Left renal pelvis (tissue), 4 donors: Measurements from ENCODE around the gene KIF26A. TPM values are rescaled to one million over a fixed set of nuclear protein-coding genes. Genes with fewer than 3 reads are reported as not detected.

ENCODE experiments used
- DNase-seq, 4 donors: peaks; one replicate each; pipeline ENCODE4 v3.0.0-alpha.2; 2013; ENCODE audit warnings: low read depth in 4 of 4, low spot score in 3 of 4
- polyA plus RNA-seq, 4 donors: library from polyadenylated mRNA; unstranded; fragments of 120-200 nt; gene quantifications; one replicate each; pipeline ENCODE4 v1.2.1, GENCODE V29; 2013; ENCODE audit not compliant: insufficient read length in 4 of 4

The KIF26A gene
- polyA plus RNA-seq, 4 donors, result 3.3 to 13.9 (median 9.8) TPM

DNA sequence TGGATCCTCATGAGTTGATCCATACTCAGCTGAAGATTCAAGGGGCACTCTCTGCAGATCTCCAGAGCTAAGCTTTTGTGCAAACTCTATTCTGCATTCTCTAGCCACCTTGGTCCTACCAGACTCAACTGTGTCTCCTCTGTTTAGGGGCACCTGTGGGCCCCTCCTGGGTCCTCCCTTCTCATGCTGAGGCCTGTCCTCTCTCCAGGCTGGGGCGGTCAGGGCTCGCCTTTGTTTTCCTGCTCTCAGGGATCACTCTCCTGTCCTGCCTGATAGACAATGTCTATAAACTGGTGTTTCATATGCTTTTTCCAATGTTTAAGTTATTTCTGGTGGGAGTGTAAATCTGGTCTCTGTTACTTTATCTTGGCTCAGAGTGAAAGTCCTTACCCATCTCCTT, 11.6 kb upstream of the KIF26A start:
- DNase-seq, result no peak

DNA sequence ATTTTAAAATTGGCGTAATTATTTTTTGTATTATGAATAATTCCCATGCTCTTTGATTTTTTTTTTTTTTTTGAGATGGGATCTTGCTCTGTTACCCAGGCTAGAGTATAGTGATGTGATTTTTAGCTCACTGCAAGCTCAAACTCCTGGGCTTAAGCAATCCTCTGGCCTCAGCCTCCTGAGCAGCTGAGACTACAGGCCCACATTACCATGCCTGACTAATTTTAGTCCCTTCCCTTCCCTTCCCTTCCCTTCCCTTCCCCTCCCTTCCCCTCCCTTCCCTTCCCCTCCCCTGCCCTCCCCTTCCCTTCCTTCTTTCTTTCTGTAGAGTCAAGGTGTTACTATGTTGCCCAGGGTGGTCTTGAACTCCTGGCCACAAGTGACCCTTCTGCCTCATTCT, 9.4 kb upstream of the KIF26A start:
- DNase-seq, result no peak

DNA sequence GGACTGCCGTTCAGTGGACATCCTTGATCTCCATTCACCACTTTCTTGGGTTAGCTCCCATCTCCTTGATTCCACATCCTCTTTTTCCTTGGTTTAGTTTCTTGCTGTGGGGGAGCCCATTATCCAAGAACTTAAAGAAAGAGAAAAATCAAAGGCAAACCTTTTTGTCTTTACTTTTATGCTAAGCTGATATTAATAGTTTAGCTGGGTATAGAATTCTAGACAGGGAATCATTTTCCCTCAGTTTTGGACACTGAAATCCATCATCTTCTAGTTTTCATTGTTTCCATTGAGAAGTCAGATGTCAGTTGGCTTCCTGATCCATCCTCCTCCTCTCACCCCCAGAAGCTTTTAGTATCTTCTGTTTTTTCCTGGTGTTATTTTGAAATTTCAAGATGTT, 8.8 kb upstream of the KIF26A start:
- no peak for DNase-seq

DNA sequence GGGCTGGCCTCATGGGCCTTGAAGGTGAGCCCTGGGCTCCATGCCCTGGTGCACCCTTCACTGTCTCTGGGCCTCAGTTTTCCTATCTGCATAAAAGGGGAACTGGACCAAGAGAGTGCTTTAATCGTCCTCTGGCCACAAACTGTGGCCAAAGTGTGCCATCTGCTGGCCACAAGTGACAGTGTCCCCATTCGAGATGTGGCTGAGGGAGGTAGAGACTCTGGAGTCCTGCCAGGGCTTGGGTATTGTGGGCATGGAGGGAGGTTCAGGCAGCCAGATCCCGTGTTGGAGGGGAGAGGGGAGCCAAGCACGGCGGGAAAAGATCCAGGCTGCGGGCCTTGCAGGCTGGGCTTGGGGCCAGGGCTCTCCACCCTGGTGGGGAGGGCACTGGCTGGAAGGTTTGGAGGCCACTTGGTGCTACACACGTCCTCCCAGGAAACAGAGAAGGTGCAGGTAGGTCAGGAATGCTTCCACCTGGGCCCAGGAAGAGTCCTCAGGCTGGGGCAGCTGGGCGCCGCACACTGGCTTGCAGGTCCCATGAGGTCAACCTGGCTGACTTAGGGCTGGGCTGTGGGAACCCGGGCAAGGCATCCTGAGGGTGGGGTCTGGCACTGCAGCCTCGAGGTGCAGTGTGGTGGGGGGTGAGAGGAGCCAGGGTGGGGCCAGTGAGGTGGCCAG, 7.3 kb upstream of the KIF26A start:
- DNase-seq, result no peak

DNA sequence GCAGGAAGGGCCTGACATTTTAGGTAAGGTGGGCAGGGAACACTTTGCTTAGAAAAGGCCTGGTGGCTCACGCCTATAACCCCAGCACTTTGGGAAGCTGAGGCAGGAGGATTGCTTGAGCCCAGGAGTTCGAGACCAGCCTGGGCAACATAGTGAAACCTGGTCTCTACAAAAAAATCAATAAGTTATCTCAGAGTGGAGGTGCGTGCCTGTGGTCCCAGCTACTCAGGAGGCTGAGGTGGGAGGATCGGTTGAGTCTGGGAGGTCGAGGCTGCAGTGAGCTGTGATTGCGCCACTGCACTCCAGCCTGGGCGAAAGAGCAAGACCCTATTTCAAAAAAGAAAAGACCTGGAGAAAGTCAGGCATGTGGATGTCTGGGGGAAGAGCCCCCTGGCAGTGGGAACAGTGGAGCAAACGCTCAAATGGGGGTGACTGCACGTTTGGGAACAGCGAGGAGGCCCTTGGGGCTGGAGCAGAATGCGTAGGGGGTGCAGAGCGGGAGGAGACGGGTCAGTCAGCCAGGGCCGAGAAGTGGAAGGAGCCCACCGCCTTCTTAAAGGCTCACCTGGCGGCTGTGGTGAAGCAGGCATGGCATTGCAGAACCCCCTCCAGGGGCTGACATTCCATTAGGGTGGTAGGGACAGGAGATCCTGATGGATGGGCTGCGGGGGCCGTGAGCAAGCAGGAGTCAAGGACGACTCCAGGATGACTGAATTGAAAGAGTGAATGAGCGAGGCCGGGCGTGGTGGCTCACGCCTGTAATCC, 6.2 kb upstream of the KIF26A start:
- DNase-seq, result no peak

DNA sequence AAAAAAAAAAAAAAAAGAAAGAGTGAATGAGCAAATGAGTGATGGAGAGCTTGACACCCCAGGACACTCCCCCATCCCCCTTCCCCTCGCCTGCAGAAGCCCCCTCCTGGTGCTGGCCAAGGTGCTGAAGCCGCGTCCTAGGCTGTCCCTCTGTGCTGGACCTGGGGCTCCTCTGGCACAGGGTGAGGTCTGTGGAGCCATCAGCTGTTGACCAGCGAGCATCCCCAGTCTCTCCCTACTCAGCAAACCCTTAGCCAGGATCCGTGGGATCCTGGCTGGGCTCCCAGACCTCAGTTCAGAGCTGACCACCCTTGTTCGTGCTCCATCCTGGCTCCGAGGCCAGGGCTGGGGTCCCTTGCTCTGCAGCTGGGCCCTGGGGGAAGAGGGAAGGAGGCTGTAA, 5.4 kb upstream of the KIF26A start:
- DNase-seq, result no peak

DNA sequence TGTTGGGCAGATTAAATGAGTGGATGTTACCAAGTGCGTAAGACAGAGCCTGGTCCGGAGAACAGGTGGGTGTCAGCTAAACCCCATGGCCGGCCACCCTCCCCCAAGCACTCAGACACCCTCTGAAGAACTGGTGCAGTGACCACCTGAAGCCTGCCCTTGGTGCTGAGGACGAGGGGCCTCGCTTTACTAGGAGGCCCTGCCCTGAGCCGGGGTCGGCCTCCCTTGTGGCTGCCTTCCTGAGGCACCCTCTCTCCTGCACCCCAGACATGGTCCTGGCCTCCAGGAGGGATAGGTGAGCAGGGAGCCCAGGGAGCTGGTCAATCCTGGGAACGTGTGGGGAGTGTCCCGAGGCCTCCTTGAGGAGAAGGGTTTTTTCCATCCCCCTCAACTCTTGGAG, 4.9 kb upstream of the KIF26A start:
- DNase-seq, result no peak

DNA sequence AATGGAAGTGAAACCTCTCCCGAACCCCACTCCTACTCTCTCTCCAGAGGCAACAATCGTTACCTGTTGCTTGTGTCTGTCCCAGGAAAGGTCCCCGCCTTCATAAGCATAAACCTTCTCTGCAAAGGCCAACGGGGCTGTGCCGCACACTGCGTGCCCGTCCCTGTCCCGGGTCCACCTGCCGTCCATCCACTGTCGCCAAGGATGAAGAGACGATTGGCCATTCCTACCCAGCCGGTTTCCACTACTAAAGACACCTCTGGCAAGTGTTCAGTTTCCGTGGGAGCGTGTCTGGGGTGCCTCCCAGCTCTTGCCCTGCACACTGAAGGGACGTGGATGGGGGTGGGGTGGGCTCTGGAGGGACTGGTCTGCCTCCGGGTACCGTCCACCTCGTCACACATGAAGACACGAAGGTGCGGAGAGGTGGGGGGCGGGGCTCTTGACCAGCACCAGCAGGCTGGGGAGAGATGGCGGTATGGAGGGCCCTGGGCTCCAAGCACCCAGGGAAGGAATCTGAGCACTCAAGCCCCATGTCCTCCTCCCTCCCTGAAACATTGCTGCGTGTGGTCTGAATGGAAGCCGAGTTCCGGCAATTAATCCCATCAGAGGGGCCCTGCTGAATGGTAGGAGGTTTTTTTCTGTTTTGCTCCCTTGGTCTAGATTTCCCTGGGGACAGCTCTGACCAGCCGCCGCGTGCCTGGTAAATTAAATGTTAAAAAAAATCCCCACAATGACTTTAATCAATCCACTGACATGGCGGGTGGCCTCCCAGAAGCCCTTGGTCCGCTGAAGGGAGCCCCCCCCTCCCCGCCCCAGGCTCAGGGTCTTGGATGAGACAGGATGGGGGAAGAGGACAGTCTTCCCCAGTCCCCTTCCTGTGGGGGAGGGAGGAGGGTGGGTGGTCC, 4.1 kb upstream of the KIF26A start:
- DNase-seq, result no peak

DNA sequence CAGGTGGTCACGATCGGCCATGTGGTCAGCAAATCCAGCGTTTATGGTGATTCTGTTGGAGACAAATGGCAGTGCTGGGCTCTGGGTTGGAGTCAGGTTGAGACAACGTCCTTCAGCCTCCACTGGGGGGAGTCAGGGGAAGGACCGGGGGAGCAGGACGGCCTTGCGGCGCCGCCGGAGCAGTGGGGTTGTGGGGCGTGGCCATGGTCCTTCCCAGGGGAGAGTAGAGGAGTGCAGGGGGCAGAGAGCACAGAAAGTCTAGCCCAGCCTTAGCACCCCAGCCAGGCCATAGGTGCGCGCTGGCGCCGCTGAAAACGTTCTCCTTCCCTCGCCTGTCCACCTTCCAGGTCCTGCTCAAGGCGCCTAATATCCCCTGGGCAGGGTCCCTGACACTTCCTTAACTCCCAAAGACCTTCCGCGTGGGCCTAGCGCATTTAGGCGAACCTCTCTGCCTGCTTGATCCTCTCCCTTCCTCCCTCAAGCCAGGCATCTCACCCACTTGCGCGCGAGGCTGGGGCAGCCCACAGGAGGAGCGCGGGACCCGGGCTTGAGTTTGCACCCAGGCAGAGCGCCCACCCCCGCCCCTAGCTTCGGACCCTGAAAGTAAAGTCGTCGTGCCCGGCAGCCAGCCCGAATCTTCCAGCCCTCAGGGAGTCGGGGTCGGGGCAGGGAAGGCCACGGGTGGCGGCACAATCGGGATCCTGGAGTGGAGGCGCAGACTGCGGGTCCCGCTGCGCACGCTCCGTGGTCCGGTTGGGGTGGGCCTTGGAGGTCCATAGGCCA, 3.1 kb upstream of the KIF26A start:
- no peak for DNase-seq

DNA sequence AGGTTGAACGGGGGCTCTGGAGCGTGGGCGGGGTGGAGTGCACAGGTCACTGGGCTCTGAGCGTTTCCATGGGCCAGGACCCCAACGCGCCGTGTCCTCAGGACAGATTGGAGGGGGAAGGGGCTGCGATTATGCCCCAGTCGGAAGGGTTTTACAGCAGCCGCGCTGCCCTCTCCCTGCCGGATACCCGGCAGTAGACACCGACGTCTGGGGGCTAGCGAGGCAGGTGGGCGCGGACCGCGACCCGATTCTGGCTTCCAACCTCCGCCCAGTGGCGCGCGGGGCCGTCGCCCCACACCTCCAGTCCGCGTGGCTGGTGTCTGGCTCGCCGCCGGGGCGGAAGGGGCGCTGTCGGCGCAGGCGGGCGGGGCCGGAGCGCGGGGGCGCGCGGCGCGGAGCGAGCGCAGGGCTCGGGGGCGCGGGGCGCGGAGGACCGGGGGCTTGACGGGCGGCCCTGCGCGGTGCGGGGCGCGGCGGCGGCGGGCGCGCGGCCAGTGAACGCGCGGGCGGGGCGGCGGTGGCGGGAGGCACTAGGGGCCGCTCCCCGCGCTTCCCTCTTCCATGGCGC, 2.4 kb upstream of the KIF26A start:
- no peak for DNase-seq

DNA sequence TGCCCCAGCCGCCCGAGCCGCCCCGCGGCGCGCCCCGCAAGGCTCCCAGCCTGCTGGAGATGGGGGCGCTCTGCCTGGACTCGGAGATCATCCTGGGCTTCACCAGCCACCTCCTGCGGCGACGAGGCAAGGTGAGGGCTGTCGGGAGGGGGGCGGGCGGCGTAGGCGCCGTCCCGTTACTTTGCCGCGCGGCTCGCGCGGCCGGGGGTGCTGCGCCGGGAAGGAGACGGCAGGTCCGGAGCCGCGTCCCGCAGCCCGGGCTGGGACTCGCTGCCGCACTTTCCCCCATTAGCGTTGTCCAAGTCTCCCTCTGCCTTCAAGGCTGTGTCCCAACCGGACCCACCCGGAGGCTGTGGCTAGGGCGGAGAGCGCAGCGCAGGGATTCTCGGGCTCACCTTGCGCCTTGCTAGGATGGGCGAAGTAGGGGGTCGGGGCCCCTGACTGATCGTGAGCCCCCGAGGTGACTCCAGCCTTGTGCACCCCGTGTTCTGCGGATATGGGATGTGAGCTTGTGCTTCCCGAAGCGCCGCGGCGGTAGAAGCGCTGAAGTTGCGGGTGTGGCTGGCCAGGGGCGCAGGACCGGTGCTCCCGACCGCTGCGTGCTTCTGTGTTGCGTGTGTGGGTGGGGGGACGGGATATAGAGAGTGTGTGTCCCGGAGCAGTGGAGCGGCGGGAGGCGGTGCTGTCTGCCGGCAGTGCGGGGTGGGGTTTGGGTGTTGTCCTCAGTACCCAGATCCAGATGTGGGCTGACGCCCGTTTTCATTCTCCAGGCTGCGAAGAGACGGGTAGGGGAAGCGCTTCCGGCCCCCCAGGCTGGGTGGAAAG, 1.7 kb upstream of the KIF26A start:
- no peak for DNase-seq

DNA sequence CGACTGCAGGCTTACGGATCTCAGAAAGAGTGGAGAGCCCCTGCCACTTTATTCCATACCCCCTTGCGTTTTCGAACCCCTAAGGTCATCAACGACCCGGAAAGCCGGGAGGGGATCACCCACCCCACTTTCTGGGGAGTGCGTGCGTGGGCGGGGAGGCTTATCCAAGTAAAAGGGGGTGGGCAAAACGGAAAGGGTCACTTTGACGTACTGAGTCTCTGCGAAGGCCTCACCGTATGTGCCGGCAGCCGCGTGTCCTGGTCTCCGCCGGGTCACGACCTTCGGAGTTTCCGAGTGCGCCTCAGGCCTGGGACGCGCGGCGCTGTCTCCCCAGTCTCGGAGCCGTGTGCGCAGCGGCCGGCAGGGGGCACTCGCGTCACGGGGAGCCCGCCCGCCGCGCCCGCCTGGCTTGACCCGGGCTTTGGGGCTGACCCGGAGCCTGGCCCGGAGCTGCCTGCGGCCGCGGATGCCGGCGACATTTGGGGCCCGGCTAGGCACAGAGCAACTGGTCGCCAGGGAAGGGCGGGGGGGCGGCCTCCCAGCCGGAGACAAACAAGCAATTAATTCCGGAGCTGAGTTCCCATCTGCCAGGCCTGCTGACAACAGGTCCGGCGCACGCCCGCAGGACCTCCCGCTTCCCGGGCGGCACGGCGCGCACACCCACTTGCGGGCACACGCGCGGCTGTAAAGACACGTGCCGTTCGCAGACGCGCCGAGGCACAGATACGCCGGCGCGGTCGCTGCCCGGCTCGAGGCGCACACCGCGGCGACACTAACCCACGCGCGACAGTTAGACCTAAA, 890 bp upstream of the KIF26A start:
- no peak for DNase-seq

DNA sequence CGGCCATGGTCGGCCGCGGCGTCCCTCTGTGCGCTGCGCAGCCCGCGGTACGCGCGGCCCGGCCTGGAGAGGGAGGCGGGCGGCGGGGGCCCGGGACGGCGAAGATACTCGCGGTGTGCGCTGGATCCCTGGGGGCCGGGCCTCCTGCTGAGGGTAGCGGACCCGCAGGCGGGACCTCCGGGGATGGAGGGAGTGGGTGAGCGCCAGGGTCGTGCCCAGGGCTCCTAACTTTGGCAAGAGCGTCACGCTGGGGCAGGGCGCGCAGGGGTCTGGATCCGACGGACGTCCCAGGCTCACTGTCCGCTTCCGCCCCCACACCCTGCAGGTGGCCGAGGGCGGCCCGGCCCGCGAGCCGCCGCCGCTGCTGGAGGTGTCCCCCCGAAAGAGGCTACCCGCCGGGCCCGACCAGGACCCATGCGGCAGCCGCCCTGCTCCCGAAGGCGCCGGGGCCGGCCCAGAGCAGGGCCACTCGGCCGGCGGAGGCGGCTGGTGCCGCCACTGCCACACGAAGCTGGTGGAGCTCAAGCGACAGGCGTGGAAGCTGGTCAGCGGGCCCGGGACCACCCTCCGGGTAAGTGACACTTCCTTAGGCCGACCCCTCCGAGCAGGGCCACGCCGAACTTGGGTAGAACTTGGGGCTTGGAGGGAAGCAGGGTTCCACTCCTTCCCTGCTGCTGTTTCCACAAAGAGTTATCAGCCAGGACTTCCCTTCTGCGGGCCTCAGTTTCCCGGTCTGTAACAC, 502 bp downstream of the KIF26A start:
- DNase-seq, result no peak

DNA sequence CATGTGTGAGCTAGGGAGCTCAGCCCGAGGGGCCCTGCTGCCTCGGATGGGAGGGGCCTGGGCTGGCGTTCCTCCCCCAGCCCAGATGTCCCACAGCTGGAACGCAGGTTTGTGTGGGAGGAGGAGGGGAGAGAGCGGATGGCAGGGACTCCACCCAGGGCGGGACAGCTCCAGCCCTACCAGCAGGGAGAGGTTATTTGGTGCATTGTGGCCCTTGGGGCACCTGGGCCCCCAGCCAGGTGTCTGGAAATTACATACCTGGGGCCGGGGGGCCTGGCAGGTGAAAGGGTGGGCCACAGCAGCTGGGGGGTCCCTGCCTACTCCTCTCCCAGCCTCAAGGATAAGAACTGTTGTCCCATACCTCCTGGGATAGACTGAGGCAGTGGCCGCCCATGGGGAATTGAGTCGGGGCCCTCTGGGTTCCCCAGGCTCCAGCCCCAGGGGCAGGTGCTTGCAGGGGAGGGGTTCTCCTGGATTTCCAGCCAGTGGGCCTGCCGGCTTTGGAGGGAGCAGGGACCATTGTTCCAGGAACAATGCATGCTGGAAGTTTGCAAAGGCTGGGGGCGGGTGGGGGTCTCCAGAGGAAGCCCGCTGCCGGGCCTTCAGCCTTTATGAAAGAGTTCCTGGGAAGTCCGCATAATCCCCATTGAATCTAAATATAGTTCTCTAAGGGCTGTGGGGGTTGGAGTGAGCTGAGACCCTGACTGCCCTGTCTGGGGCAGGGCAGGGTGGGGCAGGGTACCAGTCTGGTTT, 1.2 kb downstream of the KIF26A start:
- no peak for DNase-seq

DNA sequence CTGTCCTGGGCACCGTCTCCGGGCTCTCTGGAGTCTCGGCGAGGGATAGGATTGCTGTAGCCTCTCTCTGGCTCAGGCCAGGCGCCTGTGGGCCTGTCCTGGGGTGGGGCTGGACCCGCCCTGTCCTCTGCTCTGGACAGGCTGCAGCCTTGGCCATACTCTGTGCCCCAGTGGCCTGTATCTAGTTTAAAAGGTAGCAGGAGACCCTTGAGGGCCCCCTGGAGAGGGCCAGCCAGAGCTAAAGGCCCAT, 1.8 kb downstream of the KIF26A start:
- no peak for DNase-seq

DNA sequence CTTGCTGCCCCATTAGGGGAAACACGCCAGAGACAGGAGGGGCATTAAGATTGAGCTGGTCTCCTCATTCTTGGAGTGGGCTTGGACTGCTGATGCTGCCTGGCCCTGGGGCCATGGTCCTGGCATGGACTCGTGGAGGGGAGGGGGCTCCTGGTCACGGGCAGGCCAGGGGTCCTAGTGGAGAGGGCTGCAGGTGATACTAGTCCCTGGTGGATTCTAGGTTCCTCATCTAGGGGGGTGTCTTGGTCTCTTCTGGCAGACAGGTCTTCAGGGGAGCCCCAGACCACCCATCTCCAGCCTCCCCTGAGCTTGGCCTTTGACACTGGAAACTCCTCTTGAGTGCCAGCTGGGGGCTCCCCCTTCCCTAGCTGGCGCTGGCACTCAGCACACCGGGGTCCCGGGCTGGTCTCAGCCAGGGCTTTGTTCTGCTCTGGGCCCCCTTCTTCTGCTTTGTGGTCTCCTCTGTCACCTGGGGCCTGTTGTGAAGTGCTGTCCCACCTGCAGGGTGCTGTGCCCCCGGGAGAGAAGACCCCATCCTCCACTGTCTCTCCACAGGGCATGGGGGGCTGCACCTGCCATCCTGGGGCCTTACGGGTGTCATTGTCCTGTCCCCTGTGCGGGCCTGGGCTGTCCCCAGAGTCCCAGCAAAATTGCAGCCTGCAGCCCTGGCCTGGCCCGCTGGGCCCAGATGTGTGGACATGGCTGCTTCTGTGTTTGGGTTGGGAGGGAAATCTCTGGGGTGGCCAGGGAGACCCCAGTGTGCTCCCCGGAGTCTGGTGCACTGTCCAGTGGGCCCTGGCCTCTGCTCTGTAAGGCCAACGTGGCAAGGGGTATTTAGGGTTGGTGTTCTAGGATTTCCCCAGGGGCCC, 2.3 kb downstream of the KIF26A start:
- DNase-seq, result no peak
